Sigmoid colon (tissue), 4 donors: ENCODE data around the gene UBE2E1.

Experiments
- CTCF ChIP-seq, 4 experiments: fragments of 450-650 bp in 3 of 4; fragments of 200-600 bp in 1 of 4; IDR thresholded peaks; one replicate each; pipeline ENCODE4 v1.5.1; 2016 to 2019; ENCODE audit warnings: antibody characterized with exemption in 4 of 4, mild to moderate bottlenecking in 3 of 4, moderate library complexity in 2 of 4
- EP300 ChIP-seq, 4 donors: sonication (generic); formaldehyde crosslinking; IDR thresholded peaks; one replicate each; pipeline ENCODE4 v1.6.1; 2017; ENCODE audit warnings: antibody characterized with exemption in 4 of 4
- POLR2A ChIP-seq, 2 donors: fragments of 450-650 bp; IDR thresholded peaks; one replicate each; pipeline ENCODE4 v1.6.1; 2016; ENCODE audit warnings: antibody characterized with exemption in 2 of 2, mild to moderate bottlenecking in 2 of 2, moderate library complexity in 2 of 2
- POLR2AphosphoS5 ChIP-seq, 4 donors: sonication (generic); formaldehyde crosslinking; IDR thresholded peaks; one replicate each; pipeline ENCODE4 v1.6.1; 2017; ENCODE audit warnings: antibody characterized with exemption in 4 of 4

GRCh38 chr3:23785097-23785645 is 20.6 kb upstream of the UBE2E1 start:
- TF ChIP-seq CTCF (IDR thresholded peaks at IDR 0.05) (no peak), POLR2A (IDR thresholded peaks at IDR 0.05) (no peak), EP300 (IDR thresholded peaks at IDR 0.05) (no peak), POLR2AphosphoS5 (IDR thresholded peaks at IDR 0.05) (no peak)
